M059J (cell line): Measurements from ENCODE around the gene CDON. TPM values are rescaled to one million over a fixed set of nuclear protein-coding genes. Genes with fewer than 3 reads are reported as not detected.

ENCODE experiments used
- DNase-seq: peaks from one replicate; pipeline ENCODE4 v3.0.0-alpha.2; 2012; ENCODE audit warnings: low read depth
- total RNA-seq: library from RNA; depleted of rRNA; stranded (reverse); fragments of >200 nt; shearing (Covaris generic); gene quantifications from 2 replicates; pipeline ENCODE4 v1.2.3, GENCODE V29; 2014

CDON gene
- total RNA-seq, 1 experiment from 2014 or later, result 24.2 TPM

DNA sequence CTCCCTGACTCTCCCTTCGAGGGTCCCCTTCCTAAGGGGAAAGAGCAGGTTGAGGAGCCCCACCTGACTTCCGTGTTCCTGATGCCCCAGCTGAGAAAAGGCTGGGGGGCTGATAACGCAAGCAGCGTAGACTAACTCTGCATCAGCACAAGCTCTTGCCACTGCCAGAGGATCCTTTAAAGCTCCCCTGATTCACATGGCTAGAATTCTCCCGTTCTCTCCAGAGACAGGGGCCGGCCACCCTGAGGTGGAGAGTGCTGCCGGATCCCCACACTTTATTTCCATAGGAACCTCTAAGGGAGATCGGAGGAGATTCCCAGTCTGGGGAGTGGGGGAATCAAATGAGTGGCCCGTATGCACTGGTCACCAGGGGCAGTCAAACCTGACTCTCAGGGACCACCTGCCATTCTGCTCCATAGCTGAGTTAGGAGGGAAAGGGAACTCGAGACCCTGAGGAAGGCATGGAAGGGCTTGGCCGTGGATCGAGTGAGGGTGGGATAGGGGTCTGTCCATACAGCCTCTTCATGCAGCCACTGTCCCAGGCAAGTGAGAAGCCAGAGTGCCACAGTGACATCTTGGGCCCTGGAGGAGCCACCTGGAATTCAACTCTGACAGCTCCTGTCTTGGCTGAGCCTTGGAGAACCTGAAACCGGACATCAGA lies 118.2 kb downstream of the CDON start:
- no peak for DNase-seq

DNA sequence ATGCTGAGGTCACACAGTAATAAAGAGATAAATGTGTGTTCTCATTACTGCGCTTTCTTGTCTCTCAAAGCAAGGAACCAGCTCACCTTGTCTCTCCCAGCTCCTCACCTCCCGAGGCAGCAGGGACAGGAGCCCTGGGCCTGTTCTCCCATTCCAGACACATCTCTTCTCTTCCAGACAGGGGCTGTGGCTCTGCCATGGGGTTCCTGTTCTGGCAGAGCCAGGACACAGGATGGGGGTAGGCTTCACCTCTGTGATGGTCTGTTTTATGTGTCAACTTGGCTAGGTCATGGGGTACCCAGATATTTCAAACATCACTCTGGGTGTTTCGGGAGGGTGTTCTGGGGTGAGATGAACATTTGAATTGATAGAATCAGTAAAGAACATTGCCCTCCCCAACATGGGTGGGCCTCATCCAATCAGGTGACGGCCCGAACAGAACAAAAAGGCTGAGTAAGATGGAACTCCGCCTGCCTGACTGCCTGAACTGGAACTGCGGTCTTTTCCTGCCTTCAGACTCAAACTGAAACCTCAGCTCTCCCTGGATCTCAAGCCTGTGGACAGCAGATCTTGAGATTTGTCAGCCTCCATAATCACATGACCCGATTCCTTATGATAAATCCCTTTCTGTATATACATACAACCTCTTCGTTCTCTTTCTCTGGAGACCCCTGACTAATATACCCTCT lies 118.9 kb downstream of the CDON start:
- no peak for DNase-seq

DNA sequence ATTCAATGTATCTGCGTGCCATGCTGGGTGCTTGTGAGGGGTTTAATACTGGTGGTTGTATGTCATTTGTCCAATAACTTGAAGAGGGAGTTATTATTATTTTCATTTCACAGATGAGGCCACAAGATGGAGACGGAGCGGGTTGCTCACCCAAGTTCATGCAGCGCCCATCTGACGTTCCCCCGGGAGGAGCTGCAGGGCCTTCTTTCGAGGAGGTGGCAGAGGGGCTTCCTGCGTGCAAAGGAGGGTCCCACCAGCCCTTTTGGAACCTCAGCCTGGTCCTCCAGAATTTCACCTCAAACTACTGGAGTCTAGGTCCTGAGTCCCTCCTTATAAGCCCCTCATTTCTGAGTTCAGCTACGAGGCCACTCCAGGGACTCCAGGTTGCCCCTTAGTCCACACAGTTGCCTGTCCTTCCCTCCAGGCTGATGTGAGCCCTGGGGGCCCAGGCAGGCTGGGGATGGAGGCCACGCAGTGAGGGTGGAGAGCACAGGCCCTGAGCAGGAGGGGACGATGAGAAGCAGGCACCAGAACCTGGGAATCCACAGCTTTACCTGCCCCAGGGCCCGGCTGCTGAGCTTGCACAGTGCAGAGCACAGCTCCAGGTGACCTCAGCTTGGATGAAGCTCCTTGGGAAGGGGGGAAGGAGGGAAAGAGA lies 119.8 kb downstream of the CDON start:
- DNase-seq, result no peak

DNA sequence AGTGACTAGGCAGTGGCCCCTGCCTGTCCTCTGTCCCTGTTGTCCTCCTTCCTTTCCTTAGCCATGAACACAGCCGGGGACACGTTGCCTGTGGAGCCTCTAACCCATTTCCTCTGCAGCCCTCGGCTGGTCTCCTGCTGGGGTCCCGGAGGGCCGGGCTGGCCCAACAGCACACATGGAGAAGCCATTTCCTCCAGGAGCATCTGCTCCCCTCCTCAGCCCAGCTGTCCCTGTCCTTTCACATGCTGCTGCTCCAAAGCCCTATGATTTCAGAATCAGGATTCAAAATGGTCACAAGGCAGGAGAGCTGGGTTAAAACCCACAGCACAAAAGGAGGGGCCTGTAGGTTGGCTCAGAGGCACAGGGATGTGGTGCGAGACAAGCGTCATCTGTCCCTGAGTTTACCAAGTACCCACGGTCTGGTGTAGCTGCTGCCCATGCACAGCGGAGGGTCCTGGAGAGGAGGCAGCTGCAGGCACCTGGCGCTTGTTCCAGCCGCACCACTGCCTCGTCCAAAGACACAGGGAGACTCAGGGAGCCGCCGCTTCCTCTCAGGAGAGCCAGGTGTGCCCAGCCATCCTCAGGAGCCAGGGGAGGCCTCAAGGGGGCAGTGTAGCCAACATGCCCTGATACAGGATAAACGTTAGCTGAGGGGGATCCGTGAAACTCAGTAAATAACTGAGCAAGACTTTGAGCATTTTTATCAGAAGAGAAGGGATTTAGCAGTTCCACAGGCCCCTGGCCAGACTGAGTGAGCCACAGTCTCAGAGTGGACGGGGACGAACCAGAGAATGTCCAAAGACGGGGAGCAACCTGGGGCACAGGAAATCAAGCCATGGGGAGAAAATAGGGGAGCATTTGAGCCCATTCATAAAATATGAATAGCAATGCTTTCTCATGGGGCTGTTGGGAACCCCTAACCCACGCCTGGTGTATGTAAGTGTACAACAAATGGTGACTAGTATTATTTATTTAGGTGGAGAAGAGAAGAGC lies 120.8 kb downstream of the CDON start:
- peak; percentile 47 for DNase-seq

DNA sequence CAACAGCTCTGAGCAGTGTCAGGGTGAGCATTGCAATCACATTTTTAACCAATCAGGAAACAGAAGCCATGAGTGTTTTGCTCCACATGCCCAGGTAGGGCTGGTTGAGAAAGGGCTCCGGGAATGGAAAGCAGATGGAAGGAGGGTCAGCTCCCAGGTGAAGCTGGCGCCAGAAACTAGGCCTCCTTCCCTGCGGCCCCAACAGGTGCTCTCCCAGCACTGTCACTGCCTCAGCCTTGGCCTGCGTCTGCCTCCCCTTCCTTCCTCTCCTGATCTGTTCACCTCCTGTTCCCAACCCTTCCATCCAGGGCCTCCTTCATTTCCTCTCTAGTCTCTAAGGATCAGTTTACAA lies 121.4 kb downstream of the CDON start:
- DNase-seq, result no peak

DNA sequence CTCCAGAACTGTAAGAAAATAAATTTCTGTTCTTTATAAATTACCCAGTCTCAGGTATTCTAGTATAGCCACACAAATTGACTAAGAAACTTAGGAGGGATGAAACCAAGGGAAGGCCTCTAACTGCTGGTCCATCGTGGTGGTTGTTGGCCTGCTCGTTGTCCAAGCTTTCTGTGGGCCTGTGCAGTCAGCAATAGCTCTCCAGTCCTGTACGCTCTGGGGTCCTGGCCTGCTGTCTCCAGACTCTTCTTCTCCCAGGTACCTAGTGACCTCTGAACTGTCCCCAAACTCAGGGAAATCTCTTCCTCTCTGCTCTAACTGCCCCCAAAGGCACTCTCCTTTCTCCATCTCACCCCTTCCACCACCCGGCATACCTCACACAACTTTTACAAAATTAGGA lies 122.5 kb downstream of the CDON start:
- DNase-seq, result no peak

DNA sequence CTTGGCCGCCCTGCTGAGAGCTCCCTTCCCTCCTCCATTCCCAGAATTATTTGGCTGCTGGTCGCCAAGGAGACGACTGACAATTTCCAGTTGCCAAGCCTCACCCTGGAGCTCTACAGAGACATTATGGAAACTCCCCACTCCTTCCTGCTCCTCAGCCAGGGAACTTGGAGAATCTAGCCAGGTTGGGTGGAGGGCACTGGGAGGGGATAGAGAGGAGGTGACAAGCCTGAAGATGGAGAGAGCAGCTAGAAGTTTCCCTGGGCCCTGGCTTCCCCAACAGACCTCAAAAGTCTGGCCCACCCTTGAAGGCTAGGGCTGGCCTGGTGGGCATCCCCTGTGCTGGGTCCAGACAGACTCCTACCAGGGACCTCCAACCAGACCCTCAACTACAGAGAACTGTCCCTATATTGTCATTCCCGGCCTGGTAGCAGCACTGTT lies 123.6 kb downstream of the CDON start:
- DNase-seq, result peak; percentile 17

DNA sequence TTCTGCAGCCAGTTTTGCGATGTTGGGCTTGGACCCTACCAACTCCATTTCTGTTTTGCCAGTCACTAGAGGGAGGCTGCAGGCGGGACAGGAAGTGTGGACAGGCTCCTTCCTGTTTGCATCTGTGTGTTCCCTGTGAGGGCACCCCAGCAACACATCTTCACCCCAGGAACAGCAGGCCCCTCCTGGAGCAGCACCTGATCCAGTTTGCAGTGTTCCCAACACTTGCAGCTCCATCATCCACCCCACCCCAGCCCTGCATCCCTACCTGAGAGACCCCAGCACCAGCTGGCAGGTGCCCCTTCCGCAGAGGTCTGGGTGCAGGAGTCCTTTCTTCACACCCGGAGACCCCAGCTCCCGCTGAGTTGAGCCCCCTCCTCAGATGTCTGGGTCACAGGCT lies 124.2 kb downstream of the CDON start:
- DNase-seq, result no peak

DNA sequence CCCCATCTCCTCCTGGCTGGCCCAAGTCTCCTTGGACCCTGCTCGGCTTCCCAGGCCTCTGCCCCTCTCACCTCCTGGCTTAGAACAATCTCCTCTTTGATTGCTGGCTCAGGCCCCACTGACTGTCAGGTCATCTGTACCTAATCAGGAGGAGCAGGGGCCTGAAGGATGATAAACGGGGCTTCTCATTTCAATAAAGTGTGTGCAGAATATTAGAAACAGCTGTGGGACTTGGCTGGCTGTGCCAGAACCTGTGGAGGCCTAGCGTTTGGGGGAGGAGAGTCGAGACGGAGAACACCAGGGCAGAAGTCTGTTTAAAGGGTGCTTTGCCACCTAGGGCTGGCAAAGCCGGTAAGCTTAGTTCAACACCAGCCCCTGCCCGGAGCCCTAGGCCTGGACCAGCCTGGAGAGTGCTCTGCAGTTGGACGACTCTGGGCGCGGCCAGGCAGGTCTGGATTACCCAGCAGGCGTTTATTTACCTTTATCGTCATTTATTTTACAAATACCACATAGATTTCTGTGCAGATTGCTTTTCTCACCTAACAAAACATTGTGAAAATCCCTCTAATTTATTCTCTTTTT lies 127.0 kb downstream of the CDON start:
- DNase-seq, result no peak

DNA sequence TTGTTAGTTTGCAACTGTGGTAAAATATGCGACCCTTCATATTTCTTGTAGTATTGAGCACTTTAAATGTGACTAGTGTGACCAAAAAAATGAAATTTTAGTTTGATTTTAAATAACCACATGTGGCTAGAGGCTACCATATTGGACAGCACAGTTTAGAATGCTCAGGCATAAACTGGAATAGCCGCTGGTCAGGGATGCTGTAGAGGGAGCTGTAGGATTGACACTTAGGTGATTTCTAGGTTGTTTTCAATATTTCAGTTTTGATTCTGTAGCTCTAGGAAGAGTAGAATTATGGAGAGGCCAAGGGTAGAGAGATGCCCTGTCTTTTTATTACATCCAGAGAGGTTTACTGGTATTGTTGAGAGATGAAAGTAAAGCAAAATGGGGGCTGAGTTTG lies 127.6 kb downstream of the CDON start:
- no peak for DNase-seq

DNA sequence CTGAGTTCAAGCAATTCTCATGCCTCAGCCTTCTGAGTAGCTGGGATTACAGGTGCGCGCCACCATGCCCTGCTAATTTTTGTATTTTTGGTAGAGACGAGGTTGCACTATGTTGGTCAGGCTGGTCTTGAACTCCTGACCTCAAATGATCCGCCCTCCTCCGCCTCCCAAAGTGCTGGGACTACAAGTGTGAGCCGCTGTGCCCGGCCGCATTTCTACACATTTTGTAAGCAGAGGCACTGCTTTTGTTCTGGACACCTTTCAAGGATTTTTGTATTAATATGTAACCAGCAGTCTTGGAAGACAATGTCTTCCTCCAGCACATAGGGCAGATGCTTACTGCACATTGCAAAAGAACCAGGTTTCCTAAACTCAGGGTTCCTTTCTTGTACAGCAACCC lies 128.2 kb downstream of the CDON start:
- no peak for DNase-seq

DNA sequence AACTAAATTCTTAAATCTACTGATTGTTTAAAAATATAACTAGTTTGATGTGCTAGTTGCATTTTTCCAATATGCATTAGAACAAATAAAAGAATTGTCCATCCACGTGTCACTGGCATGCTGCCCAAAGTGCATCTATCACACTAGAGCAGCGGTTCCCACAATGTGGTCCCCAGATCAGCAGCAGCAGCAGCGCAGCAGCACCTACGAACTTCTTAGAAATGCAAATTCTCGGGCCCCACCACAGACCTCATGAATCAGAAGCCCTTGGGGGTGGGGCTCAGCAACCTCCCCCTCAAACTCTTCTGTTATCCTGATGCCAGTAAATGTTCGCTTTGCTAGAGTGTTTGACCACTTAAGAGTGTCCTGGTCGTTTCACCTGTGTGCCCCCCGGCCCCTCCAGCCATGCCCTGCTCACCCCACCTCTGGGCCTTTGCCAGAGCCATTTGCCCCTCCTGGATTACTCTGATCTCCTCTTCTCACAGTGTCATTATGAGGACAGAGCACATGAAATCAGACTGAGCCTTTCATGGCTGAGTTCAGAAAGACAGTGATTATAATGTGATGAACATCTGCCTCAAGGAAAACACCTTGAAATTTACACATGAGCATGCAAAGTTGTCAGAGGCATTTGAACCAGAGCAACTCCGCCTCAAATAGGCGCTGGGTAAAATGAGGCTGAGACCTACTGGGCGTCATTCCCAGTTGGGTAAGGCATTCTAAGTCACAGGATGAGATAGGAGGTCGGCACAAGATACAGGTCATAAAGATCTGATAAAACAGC lies 129.4 kb downstream of the CDON start:
- DNase-seq, result no peak

DNA sequence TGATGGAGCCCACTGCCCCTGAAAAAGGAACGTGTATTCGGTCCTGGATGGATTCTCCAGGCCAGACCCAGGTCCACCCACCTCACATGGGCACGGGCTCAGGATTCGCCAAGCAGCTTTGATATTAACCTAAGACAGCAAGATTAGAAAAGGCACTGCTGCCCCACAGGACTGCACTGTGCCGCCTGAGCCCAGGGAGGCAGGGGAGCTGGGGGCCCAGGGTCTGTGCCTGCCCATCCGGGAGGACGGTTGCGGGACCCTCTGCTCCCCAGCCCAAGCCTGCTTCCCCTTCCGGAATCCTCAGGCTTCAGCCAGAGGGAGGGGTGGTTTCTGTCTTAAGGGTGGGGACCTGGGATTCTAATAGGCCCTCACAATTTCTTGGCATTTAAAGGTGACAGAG lies 130.4 kb downstream of the CDON start:
- DNase-seq, result no peak

DNA sequence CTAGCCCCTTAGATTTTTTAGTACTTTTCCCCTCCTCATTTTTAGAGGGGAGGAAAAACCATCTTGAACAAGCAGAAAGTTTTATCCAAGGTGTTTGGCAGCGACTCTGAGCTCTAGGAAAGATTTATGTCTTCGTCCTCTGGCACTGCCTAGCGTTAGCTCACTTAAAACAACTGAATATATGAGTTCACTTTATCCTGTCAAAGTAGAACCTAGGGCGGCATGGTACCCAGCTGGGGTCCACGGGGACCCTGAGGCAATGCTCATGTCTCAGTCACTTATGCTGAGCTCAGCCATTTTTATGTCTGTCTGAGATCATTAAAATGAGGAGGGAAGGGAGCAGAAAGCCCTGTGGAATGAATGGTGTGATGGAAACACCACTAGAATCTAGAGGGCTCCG lies 131.0 kb downstream of the CDON start:
- DNase-seq, result no peak

DNA sequence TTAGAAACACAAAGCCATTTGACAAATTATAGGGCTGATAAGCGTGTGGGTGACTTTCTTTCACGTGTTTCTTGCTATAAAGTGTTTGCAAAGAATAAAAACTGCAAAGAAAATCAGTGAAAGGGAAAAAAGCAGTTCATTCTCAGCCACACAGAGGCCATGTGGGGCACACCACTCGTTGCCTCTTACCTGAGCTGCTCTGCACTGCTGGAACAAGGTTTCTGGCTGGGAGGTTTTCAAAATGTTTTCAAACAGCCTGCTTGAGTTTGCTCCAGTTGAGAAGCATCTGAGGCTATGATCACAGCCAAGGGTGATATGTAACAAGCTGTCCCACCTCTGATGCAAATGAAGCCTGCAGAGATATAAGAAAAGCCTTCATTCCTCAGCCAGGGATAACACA lies 131.6 kb downstream of the CDON start:
- no peak for DNase-seq

DNA sequence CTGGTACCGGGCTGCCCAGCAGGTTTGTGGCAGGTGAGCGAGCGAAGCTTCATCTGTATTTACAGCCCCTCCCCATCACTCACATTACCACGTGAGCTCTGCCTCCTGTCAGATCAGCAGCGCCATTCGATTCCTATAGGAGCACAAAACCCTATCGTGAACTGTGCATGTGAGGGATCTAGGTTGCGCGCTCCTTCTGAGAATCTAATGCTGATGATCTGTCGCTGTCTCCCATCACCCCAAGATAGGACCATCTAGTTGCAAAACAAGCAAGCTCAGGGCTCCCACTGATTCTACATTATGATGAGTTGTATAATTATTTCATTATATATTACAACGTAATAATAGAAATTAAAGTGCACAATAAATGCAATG lies 132.6 kb downstream of the CDON start:
- no peak for DNase-seq

DNA sequence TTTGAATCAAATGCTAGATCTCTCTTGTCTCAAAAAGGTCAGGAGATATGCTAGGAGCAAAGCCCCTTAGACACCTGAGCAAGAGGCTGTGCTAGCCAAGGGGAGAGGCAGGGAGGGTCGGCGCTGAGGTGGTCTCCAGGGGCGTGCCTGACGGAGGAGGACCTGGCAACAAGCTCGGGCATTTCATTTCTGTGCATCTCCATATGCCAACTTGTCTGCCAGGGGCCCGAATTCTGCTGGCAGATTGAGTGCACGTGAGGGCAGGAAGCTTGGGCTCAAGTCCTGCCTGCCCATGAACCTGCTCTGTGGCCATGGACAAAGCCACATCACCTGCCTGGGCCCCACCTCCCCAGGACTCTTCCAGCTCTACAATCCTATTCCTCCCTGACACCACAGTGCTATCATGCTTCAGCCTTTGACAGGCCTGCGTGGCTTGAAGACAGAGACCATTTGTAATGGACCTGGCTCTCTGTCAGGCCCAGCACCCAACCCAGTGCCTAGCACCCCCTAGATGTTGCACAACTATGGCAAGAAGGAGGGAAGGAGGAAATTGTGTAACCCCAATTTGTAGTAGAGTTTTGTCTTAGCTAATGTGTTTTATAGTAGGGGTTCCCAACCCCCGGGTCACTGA lies 133.1 kb downstream of the CDON start:
- no peak for DNase-seq

DNA sequence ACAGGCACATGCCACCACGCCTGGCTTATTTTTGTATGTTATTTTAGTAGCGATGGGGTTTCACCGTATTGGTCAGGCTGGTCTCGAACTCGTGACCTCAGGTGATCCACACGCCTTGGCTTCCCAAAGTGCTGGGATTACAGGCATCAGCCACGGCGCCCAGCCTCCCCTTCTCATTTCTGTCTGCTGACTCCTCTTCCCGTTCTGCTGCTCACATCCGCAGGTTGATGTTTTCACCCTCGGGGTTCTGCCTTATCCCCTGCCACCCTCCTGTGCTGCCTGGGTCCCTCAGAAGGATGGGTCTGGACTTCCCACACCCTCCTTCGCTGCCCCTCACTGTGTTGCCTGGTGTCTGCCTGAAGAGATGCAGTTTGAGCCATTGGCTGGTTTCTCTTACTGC lies 136.0 kb downstream of the CDON start:
- DNase-seq, result no peak

DNA sequence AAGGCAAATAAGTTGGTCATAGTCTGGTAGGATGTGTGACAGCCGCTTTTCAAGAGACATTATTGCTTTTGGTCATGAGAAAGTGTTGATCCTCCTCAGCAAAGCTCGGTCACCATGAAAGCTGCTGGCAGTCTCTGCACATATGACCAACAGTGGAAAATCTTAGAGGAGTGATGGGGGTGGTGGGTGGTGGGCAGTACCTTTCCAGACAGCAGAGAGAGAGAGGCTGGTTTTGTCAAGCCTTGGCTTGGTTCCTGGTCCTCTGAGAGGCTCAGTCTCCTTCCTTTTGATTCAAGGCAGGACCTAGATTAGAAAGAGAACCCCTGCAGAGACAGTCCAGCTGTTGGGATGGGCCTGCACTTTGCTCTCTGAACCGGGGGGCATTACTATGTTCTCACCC lies 136.9 kb downstream of the CDON start:
- DNase-seq, result no peak

DNA sequence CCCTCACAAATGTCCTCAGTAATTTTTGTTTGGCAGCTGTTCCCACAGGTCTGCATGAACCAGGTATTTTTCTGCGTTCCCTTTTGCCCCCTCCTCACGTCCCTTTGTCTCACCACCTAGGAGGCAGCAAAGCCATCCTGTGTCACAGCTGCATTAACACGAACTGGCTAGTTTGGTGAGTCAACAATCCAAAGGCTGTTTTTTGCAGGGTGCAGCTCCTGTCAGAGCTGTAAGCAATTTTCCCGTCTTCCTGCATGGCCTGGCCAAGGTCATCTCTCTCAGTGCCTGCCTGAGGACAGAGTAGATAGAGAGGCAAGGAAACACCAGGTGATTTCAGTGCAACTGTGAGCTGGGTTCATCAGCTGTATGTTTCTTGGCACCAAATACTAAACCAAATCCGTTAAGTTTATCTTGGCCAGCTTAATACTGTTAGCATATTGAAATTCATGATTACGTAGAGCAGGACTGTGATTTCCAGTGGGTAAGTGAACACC lies 137.4 kb downstream of the CDON start:
- DNase-seq, result no peak
